ENCODE data around the gene RALB.
A peak's percentile ranks its signal among the peaks of the same experiment; 100 is the strongest.

The RALB gene

DNA sequence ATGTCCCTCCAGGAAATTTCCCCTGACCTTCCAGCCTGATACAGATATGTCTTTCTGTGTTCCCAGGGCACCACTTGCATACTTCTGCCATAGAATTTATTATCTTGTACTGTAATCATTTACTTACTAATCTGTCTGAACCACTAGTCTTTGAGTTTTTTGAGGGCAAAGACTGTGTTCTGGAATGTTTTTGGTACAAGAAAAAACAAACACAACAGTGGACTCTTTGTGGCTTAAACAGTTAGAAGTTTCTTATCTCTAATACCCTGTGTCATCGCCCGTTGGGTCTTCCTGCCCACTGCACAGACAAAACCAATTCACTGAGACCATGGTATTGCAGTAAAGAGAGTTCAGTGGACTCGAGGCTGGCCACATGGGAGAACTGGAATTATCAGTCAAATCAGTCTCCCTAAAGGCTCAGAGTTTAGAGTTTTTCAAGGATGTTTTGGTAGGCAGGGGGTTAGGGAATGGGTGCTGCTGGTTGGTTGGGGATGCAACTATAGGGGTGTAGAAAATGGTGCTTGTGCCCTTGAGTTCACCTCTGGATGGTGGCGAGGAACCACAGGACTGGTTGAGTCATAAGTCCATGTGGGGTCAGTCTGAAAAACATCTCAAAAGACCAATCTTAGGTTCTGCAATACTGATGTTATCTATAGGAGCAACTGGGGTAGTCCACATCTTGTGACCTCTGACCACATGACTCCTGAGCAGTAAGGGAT, 20.3 kb downstream of the RALB start:
- no peak for DNase-seq (ENCODE audit: low read depth, low spot score)
- TF ChIP-seq, protein P1, sequence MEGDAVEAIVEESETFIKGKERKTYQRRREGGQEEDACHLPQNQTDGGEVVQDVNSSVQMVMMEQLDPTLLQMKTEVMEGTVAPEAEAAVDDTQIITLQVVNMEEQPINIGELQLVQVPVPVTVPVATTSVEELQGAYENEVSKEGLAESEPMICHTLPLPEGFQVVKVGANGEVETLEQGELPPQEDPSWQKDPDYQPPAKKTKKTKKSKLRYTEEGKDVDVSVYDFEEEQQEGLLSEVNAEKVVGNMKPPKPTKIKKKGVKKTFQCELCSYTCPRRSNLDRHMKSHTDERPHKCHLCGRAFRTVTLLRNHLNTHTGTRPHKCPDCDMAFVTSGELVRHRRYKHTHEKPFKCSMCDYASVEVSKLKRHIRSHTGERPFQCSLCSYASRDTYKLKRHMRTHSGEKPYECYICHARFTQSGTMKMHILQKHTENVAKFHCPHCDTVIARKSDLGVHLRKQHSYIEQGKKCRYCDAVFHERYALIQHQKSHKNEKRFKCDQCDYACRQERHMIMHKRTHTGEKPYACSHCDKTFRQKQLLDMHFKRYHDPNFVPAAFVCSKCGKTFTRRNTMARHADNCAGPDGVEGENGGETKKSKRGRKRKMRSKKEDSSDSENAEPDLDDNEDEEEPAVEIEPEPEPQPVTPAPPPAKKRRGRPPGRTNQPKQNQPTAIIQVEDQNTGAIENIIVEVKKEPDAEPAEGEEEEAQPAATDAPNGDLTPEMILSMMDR (IDR thresholded peaks at IDR 0.05; ENCODE audit: low read depth, low read length): no peak
- H3K4me3 ChIP-seq (ENCODE audit: low read depth, low read length): no peak overlapping the region
- in situ Hi-C loops (cut with HindIII; ENCODE audit: low sequenced_read_pairs): no loop called here

DNA sequence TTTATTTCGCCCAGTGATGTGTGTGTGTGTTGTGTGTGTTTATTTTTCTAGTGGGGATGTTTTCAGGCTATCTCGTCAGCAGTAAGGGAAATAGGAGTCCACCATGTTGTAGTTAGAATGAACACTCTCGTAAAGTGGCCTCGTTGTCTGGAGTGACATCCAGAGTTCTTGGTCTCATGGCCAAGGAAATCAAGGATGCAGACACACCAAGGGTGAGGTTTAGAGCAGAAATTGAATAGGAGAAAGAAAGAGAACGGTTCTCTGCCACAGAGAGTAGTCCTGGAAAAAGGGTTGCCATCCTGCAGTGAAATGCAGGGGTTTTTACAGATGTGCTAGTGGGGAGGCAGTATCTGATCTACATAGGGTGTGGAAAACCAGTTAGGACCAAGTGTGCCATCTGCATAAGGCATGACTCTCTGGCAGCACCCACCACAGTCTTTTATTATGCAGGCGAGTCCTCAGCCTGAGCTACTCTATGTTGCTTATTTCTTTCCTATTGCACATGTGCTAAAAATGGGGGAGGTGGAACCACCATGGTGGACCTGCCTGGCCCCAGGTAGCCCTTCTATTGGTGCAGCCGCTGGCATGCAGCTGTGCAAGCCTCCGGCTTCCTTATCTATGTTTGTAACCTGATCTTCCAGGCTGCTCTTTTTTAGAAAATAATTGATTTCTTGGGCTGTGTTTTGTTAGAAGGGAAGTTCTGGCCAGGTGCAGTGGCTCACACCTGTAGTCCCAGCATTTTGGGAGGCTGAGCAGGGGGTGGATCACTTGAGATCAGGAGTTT, 23.2 kb downstream of the RALB start:
- H3K4me3 ChIP-seq (ENCODE audit: low read depth, low read length): no peak overlapping the region
- TF ChIP-seq, protein P1 (IDR thresholded peaks at IDR 0.05; ENCODE audit: low read depth, low read length): no peak
- in situ Hi-C loops (cut with HindIII; ENCODE audit: low sequenced_read_pairs): no loop called here
- DNase-seq (ENCODE audit: low read depth, low spot score): no peak

DNA sequence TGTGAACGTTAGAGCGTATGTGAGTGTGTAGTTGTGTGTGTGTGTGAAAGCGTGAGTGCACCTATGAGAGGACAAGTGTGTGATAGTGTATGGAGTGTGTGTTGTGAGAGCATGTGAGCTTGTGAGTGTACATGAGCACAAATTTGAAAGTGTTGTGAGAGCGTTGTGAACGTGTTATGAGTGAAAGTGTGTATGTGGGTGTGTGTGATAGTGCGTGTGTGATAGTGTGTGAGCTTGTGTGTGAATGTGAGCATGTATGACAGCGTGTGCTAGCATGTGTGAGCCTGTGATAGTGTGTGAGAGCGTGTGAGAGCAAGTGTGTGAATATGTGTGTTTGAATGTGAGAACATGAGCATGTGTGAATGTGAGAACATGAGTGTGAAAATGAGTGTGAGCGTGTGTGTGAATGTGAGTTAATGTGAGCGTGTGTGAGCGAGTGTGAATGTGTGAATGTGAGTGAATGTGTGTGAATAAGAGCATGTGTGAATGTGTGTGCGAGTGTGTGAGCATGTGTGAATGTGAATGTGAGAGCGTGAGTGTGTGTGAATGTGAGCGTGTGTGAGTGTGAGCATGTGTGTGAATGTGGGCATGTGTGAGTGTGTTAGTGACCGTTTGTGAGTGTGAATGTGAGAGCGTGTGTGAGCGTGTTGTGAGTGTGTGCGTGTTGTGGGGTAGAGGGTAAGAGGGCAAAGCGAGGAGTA, 25.0 kb downstream of the RALB start:
- TF ChIP-seq, protein P1 (IDR thresholded peaks at IDR 0.05; ENCODE audit: low read depth, low read length): no peak
- DNase-seq (ENCODE audit: low read depth, low spot score): no peak
- in situ Hi-C loops (cut with HindIII; ENCODE audit: low sequenced_read_pairs): no loop called here
- no peak overlapping the region for H3K4me3 ChIP-seq (ENCODE audit: low read depth, low read length)

DNA sequence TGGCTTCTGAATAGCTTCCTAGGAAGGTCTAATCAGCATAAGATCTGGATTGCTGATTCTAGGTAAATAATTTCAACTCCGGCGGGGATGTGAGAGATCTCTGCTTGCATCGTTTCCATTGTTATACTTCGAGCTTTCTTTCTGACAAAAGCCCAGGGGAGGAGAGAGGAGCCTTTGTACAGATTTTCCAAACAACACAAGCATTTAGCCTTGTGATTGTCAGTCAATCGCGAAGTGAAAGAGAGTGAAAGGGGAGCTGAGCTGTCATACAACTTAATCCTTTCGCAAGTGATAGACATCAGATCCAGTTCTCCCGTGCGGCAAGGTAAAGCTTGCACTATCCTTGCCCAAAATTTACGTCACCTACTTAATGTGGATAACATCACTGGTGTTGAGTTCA, 26.2 kb downstream of the RALB start:
- no peak overlapping the region for H3K4me3 ChIP-seq (ENCODE audit: low read depth, low read length)
- DNase-seq (ENCODE audit: low read depth, low spot score): no peak
- in situ Hi-C loops (cut with HindIII; ENCODE audit: low sequenced_read_pairs): no loop called here
- TF ChIP-seq, protein P1 (IDR thresholded peaks at IDR 0.05; ENCODE audit: low read depth, low read length): no peak

DNA sequence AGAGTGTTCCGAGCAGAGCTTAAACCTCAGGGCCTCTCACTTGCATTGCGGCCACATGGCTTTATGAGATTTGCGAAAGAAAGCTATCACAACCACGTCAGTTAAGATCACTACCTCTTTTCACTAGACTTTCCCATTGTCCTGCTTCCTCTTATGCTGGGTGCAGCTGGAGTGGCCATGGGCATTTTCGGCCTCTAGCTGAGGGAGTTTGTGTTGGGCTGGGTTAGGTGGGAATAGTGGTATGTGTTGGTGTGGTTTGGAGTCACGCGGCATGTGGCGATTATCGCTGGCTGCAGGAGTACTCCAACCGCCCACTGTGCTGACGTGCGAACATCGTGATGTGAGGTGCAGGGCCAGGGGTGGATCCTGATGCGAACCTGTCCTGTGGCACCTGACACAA, 27.1 kb downstream of the RALB start:
- H3K4me3 ChIP-seq (ENCODE audit: low read depth, low read length): no peak overlapping the region
- TF ChIP-seq, protein P1 (IDR thresholded peaks at IDR 0.05; ENCODE audit: low read depth, low read length): no peak
- no peak for DNase-seq (ENCODE audit: low read depth, low spot score)
- in situ Hi-C loops (cut with HindIII; ENCODE audit: low sequenced_read_pairs): no loop called here

DNA sequence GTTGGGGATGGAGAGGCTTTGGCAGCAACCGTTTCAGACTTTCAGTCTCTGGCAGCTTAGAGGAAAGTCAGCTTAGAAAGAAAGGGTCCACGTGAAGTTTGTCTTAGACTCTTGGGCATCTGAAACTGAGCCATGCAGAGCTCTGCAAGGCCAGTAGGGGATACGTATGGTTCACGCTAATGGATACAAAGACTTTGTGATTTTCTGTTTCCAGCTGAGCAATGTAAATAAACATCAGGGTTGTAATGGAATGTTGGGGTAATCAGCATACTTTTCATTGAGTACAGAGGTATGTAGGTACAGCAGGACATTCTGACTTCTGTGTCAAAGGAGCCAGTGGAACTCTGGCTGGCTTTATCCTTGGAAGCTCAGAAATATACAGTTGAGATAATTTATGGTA, 31.0 kb downstream of the RALB start:
- in situ Hi-C loops (cut with HindIII; ENCODE audit: low sequenced_read_pairs): no loop called here
- TF ChIP-seq, protein P1 (IDR thresholded peaks at IDR 0.05; ENCODE audit: low read depth, low read length): peak; percentile 62
- H3K4me3 ChIP-seq (ENCODE audit: low read depth, low read length): no peak overlapping the region
- peak; percentile 50 for DNase-seq (ENCODE audit: low read depth, low spot score)

All from astrocyte of the spinal cord (primary cell).